Endodermal cell (in vitro differentiated cells): ENCODE results near the gene PSMB10. TPM values are rescaled to one million over a fixed set of nuclear protein-coding genes. Genes with fewer than 3 reads are reported as not detected.

Source experiments
- DNase-seq: peaks from one replicate; pipeline ENCODE4 v3.0.0-alpha.2; 2017
- H3K27ac ChIP-seq: 2 replicates; pipeline ENCODE4 v1.5.1; 2013; ENCODE audit warnings: mild to moderate bottlenecking, low read depth, low read length, moderate library complexity
- H3K27me3 ChIP-seq: 2 replicates; pipeline ENCODE4 v1.6.1; 2013; ENCODE audit warnings: mild to moderate bottlenecking, low read length, moderate library complexity; ENCODE audit not compliant: insufficient read depth, control insufficient read depth, poor library complexity, severe bottlenecking
- H3K36me3 ChIP-seq: 2 replicates; pipeline ENCODE4 v1.7.0; 2013; ENCODE audit warnings: mild to moderate bottlenecking, low read length, moderate library complexity; ENCODE audit not compliant: control insufficient read depth, insufficient read depth
- H3K4me1 ChIP-seq: one replicate; pipeline ENCODE4 v1.7.0; 2013; ENCODE audit warnings: low read length; ENCODE audit not compliant: control insufficient read depth, insufficient read depth
- H3K4me3 ChIP-seq: 2 replicates; pipeline ENCODE4 v1.5.1; 2013; ENCODE audit warnings: mild to moderate bottlenecking, low read length, moderate library complexity
- H3K9ac ChIP-seq: 2 replicates; pipeline ENCODE4 v1.6.1; 2013; ENCODE audit warnings: mild to moderate bottlenecking, low read length, moderate library complexity; ENCODE audit not compliant: poor library complexity, severe bottlenecking; ENCODE audit errors: extremely low read depth
- H3K9me3 ChIP-seq: 2 replicates; pipeline ENCODE4 v1.6.1; 2013; ENCODE audit warnings: mild to moderate bottlenecking, low read length, moderate library complexity; ENCODE audit not compliant: control insufficient read depth
- H3K27ac Mint-ChIP-seq: 2 replicates; pipeline ENCODE4 v1.8.0; 2020; ENCODE audit warnings: mixed read lengths
- H3K27me3 Mint-ChIP-seq: 2 replicates; pipeline ENCODE4 v1.8.0; 2021; ENCODE audit warnings: mild to moderate bottlenecking, mixed read lengths; ENCODE audit not compliant: insufficient read depth
- H3K36me3 Mint-ChIP-seq: 2 replicates; pipeline ENCODE4 v1.8.0; 2020; ENCODE audit warnings: low read depth, mixed read lengths
- H3K4me1 Mint-ChIP-seq: 2 replicates; pipeline ENCODE4 v1.8.0; 2020; ENCODE audit warnings: mixed read lengths
- H3K4me3 Mint-ChIP-seq: 2 replicates; pipeline ENCODE4 v1.8.0; 2020; ENCODE audit warnings: mild to moderate bottlenecking, moderate library complexity, mixed read lengths
- H3K9me3 Mint-ChIP-seq: 2 replicates; pipeline ENCODE4 v1.8.0; 2020; ENCODE audit warnings: mild to moderate bottlenecking, mixed read lengths
- CTCF ChIP-seq: fragments of 200-600 bp; sonication (generic); conservative IDR thresholded peaks from 2 replicates; pipeline ENCODE4 v1.5.0; 2021; ENCODE audit warnings: antibody characterized with exemption, mild to moderate bottlenecking
- WGBS, 2 experiments: methylation state at CpG; one replicate each; pipeline versions ENCODE4 v1.1.5 to v1.1.7; 2013; ENCODE audit warnings: missing lambda C conversion rate in 2 of 2, mixed read lengths in 1 of 2; ENCODE audit not compliant: insufficient coverage in 1 of 2, insufficient read length in 1 of 2; 5-methylcytosine and 5-hydroxymethylcytosine counted together
- total RNA-seq, 2 donors: library from RNA; stranded (reverse); fragmentation: NEBNext Ultra II Directional in 1 of 2; extraction: Animal tissue kit (Norgen Biotek cat#: 25700) in 1 of 2; gene quantifications; 2 replicates in 1 of 2; 3 replicates in 1 of 2; pipeline ENCODE4 v1.2.1, GENCODE V29; 2021

Gene PSMB10
- total RNA-seq, 2 donors from 2014 or later: 15.5 to 16.5 TPM

DNA sequence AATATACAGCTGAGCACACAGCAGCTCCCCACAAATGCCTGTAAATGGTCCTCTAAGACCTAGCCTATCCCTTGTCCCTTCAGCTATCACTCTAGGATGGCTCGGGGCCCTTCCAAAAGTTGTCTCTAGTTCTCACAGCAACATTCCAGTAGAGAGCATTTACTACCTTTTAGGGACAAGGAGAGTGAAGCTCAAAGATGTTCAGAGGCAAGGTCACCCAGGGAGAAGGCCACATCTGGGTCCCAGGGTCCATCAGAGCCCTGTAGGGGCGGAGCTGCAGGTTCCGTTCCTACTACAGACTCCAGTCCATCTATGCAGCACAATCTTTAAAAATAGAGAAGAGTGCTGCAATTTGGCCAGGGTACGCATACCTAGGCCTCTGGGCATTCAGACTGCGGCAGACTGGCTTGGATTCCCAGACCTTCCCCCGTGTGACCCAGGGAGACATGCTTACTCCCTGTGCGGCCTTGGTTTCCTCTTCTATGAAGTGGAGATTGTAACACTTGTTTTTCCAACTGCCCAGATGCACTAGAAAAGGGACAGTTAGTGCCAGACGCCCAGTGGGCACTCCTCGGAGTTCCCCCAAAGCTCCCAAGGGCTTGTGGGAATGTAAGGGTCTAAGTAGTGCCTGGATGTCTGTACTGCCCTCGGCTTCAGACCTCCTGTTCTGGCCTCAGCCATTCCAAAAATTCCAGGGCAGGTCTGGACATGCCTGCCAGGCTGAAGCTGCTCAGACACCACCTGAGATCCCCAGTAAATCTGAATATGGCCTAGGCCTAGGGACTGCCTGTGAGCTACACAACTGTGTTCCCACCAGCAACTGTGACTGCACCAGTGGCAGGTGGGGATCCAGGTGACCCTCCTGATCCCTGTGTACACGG lies 29.3 kb upstream of the PSMB10 start:
- H3K4me3 ChIP-seq: no peak overlapping the region
- H3K27ac ChIP-seq: peak overlapping the region; percentile 52
- peaks cover 16% of the 10 kb centered on the region for H3K4me1 ChIP-seq
- no peak overlapping the region for H3K9ac ChIP-seq
- Mint-ChIP-seq H3K4me3 (no peak overlapping the region), H3K27ac (no peak overlapping the region), H3K4me1 (peaks cover 21% of the 10 kb centered on the region), H3K27me3 (peaks cover 11% of the 10 kb centered on the region), H3K9me3 (no peaks in the 10 kb centered on the region), H3K36me3 (peaks cover 21% of the 10 kb centered on the region)
- no peaks in the 10 kb centered on the region for H3K27me3 ChIP-seq
- peaks cover 28% of the 10 kb centered on the region for H3K36me3 ChIP-seq
- no peaks in the 10 kb centered on the region for H3K9me3 ChIP-seq
- TF ChIP-seq CTCF: no peak
- WGBS, 2 experiments: 91 to 95% methylated on average over 8 to 11 of the region's 11 CpGs
- DNase-seq: no peak

- Mint-ChIP-seq H3K27me3 (peaks cover 2% of the 10 kb centered on the region), H3K27ac (no peak overlapping the region), H3K36me3 (peaks cover 30% of the 10 kb centered on the region), H3K9me3 (no peaks in the 10 kb centered on the region), H3K4me3 (no peak overlapping the region), H3K4me1 (peaks cover 18% of the 10 kb centered on the region)
- no peak overlapping the region for H3K9ac ChIP-seq
- no peak overlapping the region for H3K27ac ChIP-seq
- peaks cover 38% of the 10 kb centered on the region for H3K36me3 ChIP-seq
- no peak overlapping the region for H3K4me3 ChIP-seq
- DNase-seq: no peak
- TF ChIP-seq CTCF: no peak
- 95 to 98% methylated on average over 5 to 6 of the region's 6 CpGs for WGBS, 2 experiments
- no peaks in the 10 kb centered on the region for H3K9me3 ChIP-seq
- H3K27me3 ChIP-seq: no peaks in the 10 kb centered on the region
- H3K4me1 ChIP-seq: peaks cover 16% of the 10 kb centered on the region
These were observed 28.0 kb upstream of the PSMB10 start for GRCh38 chr16:67964477-67965131.

GRCh38 chr16:67963662-67964321 lies 27.1 kb upstream of the PSMB10 start:
- peaks cover 16% of the 10 kb centered on the region for H3K4me1 ChIP-seq
- H3K27ac Mint-ChIP-seq: no peak overlapping the region
- no peak overlapping the region for H3K27ac ChIP-seq
- no peak overlapping the region for H3K9ac ChIP-seq
- H3K9me3 Mint-ChIP-seq: no peaks in the 10 kb centered on the region
- H3K27me3 ChIP-seq: no peaks in the 10 kb centered on the region
- H3K4me3 Mint-ChIP-seq: peak overlapping the region; percentile 29
- peaks cover 45% of the 10 kb centered on the region for H3K36me3 ChIP-seq
- no peak overlapping the region for H3K4me3 ChIP-seq
- H3K9me3 ChIP-seq: no peaks in the 10 kb centered on the region
- WGBS, 2 experiments: 92 to 95% methylated on average over 25 to 32 of the region's 32 CpGs
- peaks cover 30% of the 10 kb centered on the region for H3K36me3 Mint-ChIP-seq
- H3K27me3 Mint-ChIP-seq: peaks cover 2% of the 10 kb centered on the region
- peaks cover 15% of the 10 kb centered on the region for H3K4me1 Mint-ChIP-seq
- DNase-seq: peak; percentile 65
- TF ChIP-seq CTCF: no peak
